OCI-LY7 (cell line): ENCODE results near the gene CUX1. TPM values are rescaled to one million over a fixed set of nuclear protein-coding genes. Genes with fewer than 3 reads are reported as not detected.
A peak's percentile ranks its signal among the peaks of the same experiment; 100 is the strongest.
"Not testable (repeated sequence)": the region's sequence is repeated elsewhere in the genome, so short reads cannot be mapped to it uniquely, and the experiment has no call there.

Source experiments
- BruUV-seq: library from RNA; stranded (reverse); fragments of 400-500 nt; replicated peaks from 2 replicates; lab custom pipeline; 2021; lab: Mats Ljungman, UMichigan
- CTCF ChIA-PET: fragments of 300-600 bp; sonication (Branson Sonifier 250); formaldehyde crosslinking; loops from one replicate; lab custom pipeline; 2022; ENCODE audit warnings: antibody characterized with exemption; ENCODE audit not compliant: unreplicated experiment; lab: Charles Lee
- POLR2A ChIA-PET: fragments of 300-600 bp; sonication (Branson Sonifier 250); formaldehyde crosslinking; loops from one replicate; lab custom pipeline; 2022; ENCODE audit warnings: antibody characterized with exemption; lab: Charles Lee
- DNase-seq: peaks from one replicate; pipeline ENCODE4 v3.0.0-alpha.2; 2015; ENCODE audit warnings: low spot score
- H2AFZ ChIP-seq: fragments of 200-600 bp; sonication (generic), shearing (Covaris generic); 2 replicates; pipeline ENCODE4 v1.6.1; 2014; ENCODE audit warnings: mild to moderate bottlenecking, antibody characterized with exemption, low read length, moderate library complexity
- H3K27ac ChIP-seq: fragments of 200-600 bp; sonication (generic); 2 replicates; pipeline ENCODE4 v1.5.1; 2014; ENCODE audit warnings: mixed run types, low read depth, mild to moderate bottlenecking, moderate library complexity, low read length, inconsistent platforms; ENCODE audit not compliant: poor library complexity, severe bottlenecking
- H3K36me3 ChIP-seq: fragments of 200-600 bp; sonication (generic); 2 replicates; pipeline ENCODE4 v1.6.1; 2014; ENCODE audit warnings: mild to moderate bottlenecking, antibody characterized with exemption, low read length, moderate library complexity, mixed read lengths; ENCODE audit not compliant: insufficient read depth
- H3K4me1 ChIP-seq: fragments of 200-600 bp; sonication (generic); 2 replicates; pipeline ENCODE4 v1.5.1; 2014; ENCODE audit warnings: mild to moderate bottlenecking, low read length; ENCODE audit not compliant: insufficient read depth, poor library complexity, severe bottlenecking
- H3K4me2 ChIP-seq: fragments of 200-600 bp; sonication (generic); 2 replicates; pipeline ENCODE4 v1.6.1; 2014; ENCODE audit warnings: mild to moderate bottlenecking, low read length
- H3K4me3 ChIP-seq: fragments of 200-600 bp; sonication (generic); 2 replicates; pipeline ENCODE4 v1.5.1; 2014; ENCODE audit warnings: mild to moderate bottlenecking, low read depth, low read length; ENCODE audit not compliant: poor library complexity, severe bottlenecking
- H3K79me2 ChIP-seq: fragments of 200-600 bp; sonication (generic); 2 replicates; pipeline ENCODE4 v1.6.1; 2016; ENCODE audit warnings: low read depth, mild to moderate bottlenecking, low read length, moderate library complexity, mixed read lengths; ENCODE audit not compliant: insufficient read depth
- H3K9me2 ChIP-seq: fragments of 200-600 bp; sonication (generic); 2 replicates; pipeline ENCODE4 v1.6.1; 2016; ENCODE audit warnings: mild to moderate bottlenecking, low read length, mixed read lengths; ENCODE audit not compliant: insufficient read depth
- H3K9me3 ChIP-seq: fragments of 200-600 bp; sonication (generic); 2 replicates; pipeline ENCODE4 v1.6.1; 2014; ENCODE audit warnings: mild to moderate bottlenecking, mixed run types, low read length, mixed read lengths
- H4K20me1 ChIP-seq: fragments of 200-600 bp; sonication (generic); 2 replicates; pipeline ENCODE4 v1.6.1; 2014; ENCODE audit warnings: mild to moderate bottlenecking, antibody characterized with exemption, low read length, moderate library complexity, mixed read lengths; ENCODE audit not compliant: insufficient read depth
- CTCF ChIP-seq: fragments of 200-600 bp; sonication (generic); conservative IDR thresholded peaks from 2 replicates; pipeline ENCODE4 v1.5.1; 2014; ENCODE audit warnings: mild to moderate bottlenecking, antibody characterized with exemption, low read length, moderate library complexity, mixed read lengths
- EZH2phosphoT487 ChIP-seq: fragments of 200-600 bp; sonication (generic); IDR thresholded peaks from 2 replicates; pipeline ENCODE4 v1.6.1; 2018; ENCODE audit warnings: low read depth, borderline replicate concordance, mild to moderate bottlenecking, mixed run types, antibody characterized with exemption, low read length, moderate library complexity, mixed read lengths
- intact Hi-C: fragments of 100-400 bp; cut with micrococcal nuclease; formaldehyde crosslinking; loops from one replicate; pipeline ENCODE4 v1.10.0; 2022; ENCODE audit not compliant: unreplicated experiment
- total RNA-seq, 2 experiments: library from RNA; depleted of rRNA in 1 of 2; stranded (reverse); fragments of >200 nt in 1 of 2; shearing (Covaris generic) in 1 of 2; gene quantifications; 2 replicates each; pipeline ENCODE4 v1.2.3, GENCODE V29; 2014 to 2022

The CUX1 gene
- total RNA-seq, 2 experiments from 2014 or later: 143 to 199 TPM

DNA sequence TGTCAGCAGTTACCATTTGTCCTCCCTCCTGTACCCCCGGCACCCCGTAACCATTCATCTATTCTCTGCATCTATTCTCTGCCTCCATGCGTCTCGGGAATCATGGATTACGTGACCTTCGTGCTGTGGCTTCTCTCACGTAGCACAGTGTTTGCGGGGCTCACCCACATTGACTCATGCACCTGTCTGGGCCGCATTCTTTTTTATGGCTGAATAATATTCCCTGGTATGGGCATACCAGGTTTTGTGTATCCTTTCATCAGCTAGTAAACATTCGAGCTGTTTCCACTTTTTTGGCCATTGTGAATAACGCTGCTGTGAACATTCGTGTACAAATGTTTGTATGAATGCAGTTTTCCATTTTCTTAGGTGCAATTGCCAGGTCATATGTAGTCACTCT is 17.7 kb downstream of the CUX1 start:
- H3K79me2 ChIP-seq: peaks cover 100% of the 10 kb centered on the region
- H3K36me3 ChIP-seq: peaks cover 84% of the 10 kb centered on the region
- intact Hi-C loops: no loop called here
- POLR2A ChIA-PET: interaction anchor here (0.6 to 1.1 kb wide), 2 partner anchors 14 to 18 kb away, joined by 3 to 4 read pairs; no protein-coding TSS in a partner anchor
- CTCF ChIA-PET: no interaction called here
- H3K4me2 ChIP-seq: no peak overlapping the region
- no peaks in the 10 kb centered on the region for H3K9me2 ChIP-seq
- H2AFZ ChIP-seq: no peak overlapping the region
- peaks cover 1% of the 10 kb centered on the region; the same call in 1 of the 2 replicates for H3K9me3 ChIP-seq
- no peak for DNase-seq
- TF ChIP-seq CTCF (no peak), EZH2phosphoT487 (no peak)
- H3K27ac ChIP-seq: no peak overlapping the region
- peaks cover 15% of the 10 kb centered on the region for H4K20me1 ChIP-seq
- BruUV-seq: no TSS peak
- H3K4me3 ChIP-seq: no peak overlapping the region
- peaks cover 63% of the 10 kb centered on the region for H3K4me1 ChIP-seq

DNA sequence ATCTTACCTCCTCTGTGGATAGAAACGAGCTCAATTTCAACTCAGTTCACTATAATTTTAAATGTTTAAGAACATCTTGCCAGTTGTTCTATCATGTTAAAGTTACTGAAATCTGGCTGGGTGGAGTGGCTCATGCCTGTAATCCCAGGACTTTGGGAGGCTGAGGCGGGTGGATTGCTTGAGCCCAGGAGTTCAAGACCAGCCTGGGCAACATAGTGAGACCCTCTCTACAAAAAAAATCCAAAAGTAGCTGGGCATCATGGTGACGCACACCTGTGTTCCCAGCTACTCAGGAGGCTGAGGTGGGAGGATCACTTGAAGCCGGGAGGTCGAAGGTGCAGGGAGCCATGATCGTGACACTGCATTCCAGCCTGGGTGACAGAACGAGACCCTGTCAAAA is 20.0 kb downstream of the CUX1 start:
- H3K4me1 ChIP-seq: peaks cover 60% of the 10 kb centered on the region
- CTCF ChIA-PET, H3K9me3 ChIP-seq, H3K9me2 ChIP-seq, intact Hi-C loops, H2AFZ ChIP-seq, DNase-seq, BruUV-seq, H3K4me3 ChIP-seq: not testable (repeated sequence)
- H3K4me2 ChIP-seq: peak overlapping the region; percentile 32; the same call in 1 of the 2 replicates
- peaks cover 12% of the 10 kb centered on the region for H4K20me1 ChIP-seq
- POLR2A ChIA-PET: interaction anchor here (0.6 to 1.3 kb wide), 6 partner anchors 8 to 18 kb away, joined by 3 to 13 read pairs (median 3); no protein-coding TSS in a partner anchor
- peaks cover 100% of the 10 kb centered on the region for H3K79me2 ChIP-seq
- peaks cover 81% of the 10 kb centered on the region for H3K36me3 ChIP-seq
- H3K27ac ChIP-seq: peak overlapping the region; percentile 22

DNA sequence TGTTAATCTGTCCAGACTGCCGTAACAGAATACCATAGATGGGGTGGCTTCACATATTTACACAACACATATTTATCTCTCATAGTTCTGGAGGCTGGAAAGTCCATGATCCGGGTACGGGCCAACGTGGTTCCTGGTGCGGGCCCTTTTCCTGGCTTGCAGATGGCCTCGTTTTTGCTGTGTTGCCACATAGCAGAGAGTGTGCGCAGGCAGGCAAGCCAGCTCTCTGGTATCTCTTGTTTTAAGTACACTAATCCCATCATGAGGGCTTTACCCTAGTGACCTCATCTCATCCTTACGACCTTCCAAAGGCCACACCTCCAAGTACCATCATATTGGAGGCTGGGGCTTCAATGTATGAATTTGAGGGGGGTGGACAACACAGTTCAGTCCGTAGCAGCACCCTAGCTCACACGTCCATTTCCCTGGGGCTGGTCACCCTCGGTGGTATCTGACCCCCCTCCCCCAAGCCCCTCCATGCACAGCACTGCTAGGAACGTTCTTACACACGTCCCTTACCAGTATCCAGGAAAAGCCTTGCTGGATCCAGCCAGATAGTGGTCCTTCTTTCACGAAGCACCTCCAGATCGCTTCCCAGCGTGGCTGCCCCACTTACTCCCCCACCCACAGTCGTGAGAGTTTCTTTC is 21.5 kb downstream of the CUX1 start:
- no TSS peak for BruUV-seq

More for the DNA sequence above, 21.5 kb downstream of the CUX1 start:
- CTCF ChIA-PET: no interaction called here
- Histone ChIP-seq H3K27ac (no peak overlapping the region), H3K9me3 (peaks cover 8% of the 10 kb centered on the region; the same call in 1 of the 2 replicates), H2AFZ (no peak overlapping the region), H3K79me2 (peaks cover 100% of the 10 kb centered on the region), H4K20me1 (peaks cover 13% of the 10 kb centered on the region), H3K4me1 (peaks cover 45% of the 10 kb centered on the region), H3K4me3 (no peak overlapping the region), H3K36me3 (peaks cover 81% of the 10 kb centered on the region), H3K4me2 (no peak overlapping the region), H3K9me2 (no peaks in the 10 kb centered on the region)
- DNase-seq: no peak
- POLR2A ChIA-PET: interaction anchor here (0.8 to 0.9 kb wide), 2 partner anchors 28 to 559 kb away, joined by 3 read pairs; no protein-coding TSS in a partner anchor
- no peak for TF ChIP-seq CTCF
- no peak for TF ChIP-seq EZH2phosphoT487
- intact Hi-C loops: no loop called here
